GM08714 (cell line): ENCODE data around the gene CNGA3.
"Not testable (repeated sequence)": the region's sequence is repeated elsewhere in the genome, so short reads cannot be mapped to it uniquely, and the experiment has no call there.

Source experiments
- H3K4me3 ChIP-seq: fragments of 200-500 bp; sonication (Bioruptor generic); 2 replicates; pipeline ENCODE4 v1.5.1; 2014; ENCODE audit warnings: mild to moderate bottlenecking, low read length, inconsistent platforms
- ZNF274 ChIP-seq: IDR thresholded peaks from 2 replicates; pipeline ENCODE4 v1.6.1; 2012; ENCODE audit warnings: mild to moderate bottlenecking, low read depth, low read length

The CNGA3 gene

GRCh38 chr2:98391581-98392270, 45.5 kb downstream of the CNGA3 start:
- TF ChIP-seq ZNF274, result no peak
- H3K4me3 ChIP-seq, result no peak overlapping the region

GRCh38 chr2:98393354-98393753, 47.1 kb downstream of the CNGA3 start:
- TF ChIP-seq ZNF274, result no peak
- H3K4me3 ChIP-seq, result no peak overlapping the region

GRCh38 chr2:98394595-98395153, 48.4 kb downstream of the CNGA3 start:
- no peak for TF ChIP-seq ZNF274

GRCh38 chr2:98395977-98396376, 49.7 kb downstream of the CNGA3 start:
- H3K4me3 ChIP-seq, result no peak overlapping the region
- no peak for TF ChIP-seq ZNF274

More at GRCh38 chr2:98394595-98395153, 48.4 kb downstream of the CNGA3 start:
- H3K4me3 ChIP-seq, result no peak overlapping the region

- no peak for TF ChIP-seq ZNF274
- H3K4me3 ChIP-seq, result no peak overlapping the region
Measured at GRCh38 chr2:98396745-98397355, 50.6 kb downstream of the CNGA3 start.

GRCh38 chr2:98399140-98399539, 52.9 kb downstream of the CNGA3 start:
- TF ChIP-seq ZNF274, result no peak
- no peak overlapping the region for H3K4me3 ChIP-seq

- TF ChIP-seq ZNF274, result no peak
- no peak overlapping the region for H3K4me3 ChIP-seq
Measured at GRCh38 chr2:98403878-98404277, 57.6 kb downstream of the CNGA3 start.

GRCh38 chr2:98404556-98405250, 58.4 kb downstream of the CNGA3 start:
- no peak for TF ChIP-seq ZNF274

GRCh38 chr2:98405301-98405700, 59.0 kb downstream of the CNGA3 start:
- no peak overlapping the region for H3K4me3 ChIP-seq
- TF ChIP-seq ZNF274, result no peak

More at GRCh38 chr2:98404556-98405250, 58.4 kb downstream of the CNGA3 start:
- no peak overlapping the region for H3K4me3 ChIP-seq

GRCh38 chr2:98408155-98408554, 61.9 kb downstream of the CNGA3 start:
- H3K4me3 ChIP-seq, result no peak overlapping the region
- no peak for TF ChIP-seq ZNF274

- H3K4me3 ChIP-seq, result no peak overlapping the region
- TF ChIP-seq ZNF274, result no peak
Measured at GRCh38 chr2:98412751-98413458, 66.6 kb downstream of the CNGA3 start.

GRCh38 chr2:98414246-98414645, 68.0 kb downstream of the CNGA3 start:
- not testable (repeated sequence) for H3K4me3 ChIP-seq

GRCh38 chr2:98415719-98416248, 69.5 kb downstream of the CNGA3 start:
- not testable (repeated sequence) for H3K4me3 ChIP-seq
